22Rv1 (cell line): ENCODE results near the gene LONRF2.

Experiments
- H3K27ac ChIP-seq: fragments of 450-650 bp; 2 replicates; pipeline ENCODE4 v1.5.1; 2017
- ZFX ChIP-seq: fragments of 450-650 bp; IDR thresholded peaks from 2 replicates; pipeline ENCODE4 v1.6.1; 2017; ENCODE audit warnings: antibody characterized with exemption, borderline replicate concordance
- TF ChIP-seq, protein P1 (sequence below): fragments of 450-650 bp; IDR thresholded peaks from 2 replicates; pipeline ENCODE4 v1.5.1; 2017; ENCODE audit warnings: mild to moderate bottlenecking

LONRF2 gene

GRCh38 chr2:100260712-100261620 lies 61.3 kb downstream of the LONRF2 start:
- H3K27ac ChIP-seq: no peak overlapping the region
- no peak for TF ChIP-seq ZFX
- TF ChIP-seq, protein P1, sequence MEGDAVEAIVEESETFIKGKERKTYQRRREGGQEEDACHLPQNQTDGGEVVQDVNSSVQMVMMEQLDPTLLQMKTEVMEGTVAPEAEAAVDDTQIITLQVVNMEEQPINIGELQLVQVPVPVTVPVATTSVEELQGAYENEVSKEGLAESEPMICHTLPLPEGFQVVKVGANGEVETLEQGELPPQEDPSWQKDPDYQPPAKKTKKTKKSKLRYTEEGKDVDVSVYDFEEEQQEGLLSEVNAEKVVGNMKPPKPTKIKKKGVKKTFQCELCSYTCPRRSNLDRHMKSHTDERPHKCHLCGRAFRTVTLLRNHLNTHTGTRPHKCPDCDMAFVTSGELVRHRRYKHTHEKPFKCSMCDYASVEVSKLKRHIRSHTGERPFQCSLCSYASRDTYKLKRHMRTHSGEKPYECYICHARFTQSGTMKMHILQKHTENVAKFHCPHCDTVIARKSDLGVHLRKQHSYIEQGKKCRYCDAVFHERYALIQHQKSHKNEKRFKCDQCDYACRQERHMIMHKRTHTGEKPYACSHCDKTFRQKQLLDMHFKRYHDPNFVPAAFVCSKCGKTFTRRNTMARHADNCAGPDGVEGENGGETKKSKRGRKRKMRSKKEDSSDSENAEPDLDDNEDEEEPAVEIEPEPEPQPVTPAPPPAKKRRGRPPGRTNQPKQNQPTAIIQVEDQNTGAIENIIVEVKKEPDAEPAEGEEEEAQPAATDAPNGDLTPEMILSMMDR: peak; percentile 65

- TF ChIP-seq, protein P1: no peak
- no peak for TF ChIP-seq ZFX
- H3K27ac ChIP-seq: no peak overlapping the region
Measured at GRCh38 chr2:100259106-100259505, 63.2 kb downstream of the LONRF2 start.

DNA sequence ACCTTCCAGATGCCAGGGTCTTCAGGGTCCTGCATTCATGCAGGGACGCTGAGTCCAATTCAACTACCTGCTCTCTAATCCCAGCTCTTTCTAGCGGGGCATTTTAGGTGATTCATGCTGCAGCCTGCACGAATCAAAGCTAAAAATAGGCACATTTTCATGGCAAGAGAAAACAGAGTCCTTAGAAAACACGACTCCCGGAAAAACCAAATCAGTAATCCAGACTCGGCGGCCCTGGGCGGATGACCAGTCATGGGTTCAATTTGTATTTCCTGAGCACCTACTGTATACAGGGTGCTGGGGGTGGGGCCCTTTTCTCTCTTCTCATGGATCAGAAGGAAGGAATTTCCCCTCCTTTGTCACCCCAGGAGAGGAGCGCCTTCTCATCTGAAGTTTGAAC lies 64.4 kb downstream of the LONRF2 start:
- H3K27ac ChIP-seq: no peak overlapping the region
- TF ChIP-seq ZFX: no peak
- TF ChIP-seq, protein P1: no peak

DNA sequence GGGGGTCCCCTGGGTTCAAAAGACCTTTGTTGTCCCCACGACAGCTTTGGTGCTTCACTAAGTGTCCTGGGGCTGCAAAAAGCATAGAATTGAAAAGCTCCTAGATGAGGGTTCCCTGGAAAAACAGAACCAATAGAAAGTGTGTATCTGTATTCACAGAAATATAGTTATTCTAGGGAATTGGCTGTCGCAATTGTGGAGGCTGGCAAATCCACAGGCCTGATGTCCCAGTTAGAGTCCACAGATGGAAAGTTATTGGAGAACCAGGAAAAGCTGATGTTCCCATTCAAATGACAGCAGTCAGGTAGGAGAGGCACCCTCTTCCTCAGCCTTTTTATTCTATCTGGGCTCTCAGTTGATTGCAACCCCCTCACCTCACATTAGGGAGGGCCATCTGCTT lies 65.5 kb downstream of the LONRF2 start:
- no peak overlapping the region for H3K27ac ChIP-seq
- TF ChIP-seq, protein P1: no peak
- no peak for TF ChIP-seq ZFX

- TF ChIP-seq, protein P1: no peak
- no peak for TF ChIP-seq ZFX
- H3K27ac ChIP-seq: no peak overlapping the region
Measured at GRCh38 chr2:100256416-100256815, 65.9 kb downstream of the LONRF2 start.

DNA sequence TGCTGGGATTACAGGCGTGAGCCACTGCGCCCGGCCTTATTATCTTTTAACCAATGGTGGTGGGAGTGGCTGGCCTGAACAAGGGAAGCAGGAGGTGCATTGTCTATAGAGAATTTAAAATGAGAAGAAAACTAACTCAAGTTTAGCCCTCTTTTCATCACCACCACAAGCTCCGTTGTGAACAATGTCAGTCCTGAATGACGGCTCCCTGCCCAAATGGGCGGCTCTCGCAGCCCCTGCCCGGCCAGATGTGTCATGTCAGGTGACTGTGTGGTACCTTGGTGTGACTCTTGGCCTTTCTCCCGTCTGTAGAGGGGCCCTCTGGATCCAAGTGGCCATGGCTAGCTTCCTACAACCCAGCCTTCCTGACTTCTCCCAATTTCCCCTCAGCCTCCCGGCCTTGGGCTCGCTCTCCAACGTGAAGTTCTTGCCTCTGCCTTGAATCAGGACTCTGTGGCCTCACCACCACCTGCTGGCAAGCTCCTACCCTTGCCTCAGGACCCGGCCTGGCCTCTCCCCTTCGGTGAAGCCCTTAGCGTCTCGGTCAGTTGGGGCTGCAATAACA lies 67.6 kb downstream of the LONRF2 start:
- H3K27ac ChIP-seq: no peak overlapping the region
- TF ChIP-seq, protein P1: no peak
- TF ChIP-seq ZFX: no peak

DNA sequence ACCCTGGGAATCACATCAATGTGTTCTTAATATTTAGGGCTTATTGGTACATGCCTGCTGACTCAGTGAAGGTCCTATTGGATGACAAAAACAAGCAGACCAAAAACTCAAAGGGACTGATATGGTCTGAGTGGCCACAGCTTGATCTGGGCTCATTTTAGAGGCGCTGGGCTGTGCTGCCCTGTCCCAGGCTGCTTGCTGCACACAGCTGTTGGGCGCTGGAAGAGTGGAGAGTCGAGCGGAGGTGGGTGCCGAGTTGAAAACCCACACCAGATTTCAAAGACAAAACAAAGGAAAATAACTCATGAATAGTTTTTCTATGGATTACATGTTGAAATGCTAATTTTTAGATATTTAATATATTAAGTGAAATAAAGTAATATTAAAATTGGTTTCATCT lies 68.5 kb downstream of the LONRF2 start:
- no peak overlapping the region for H3K27ac ChIP-seq
- TF ChIP-seq, protein P1: no peak
- no peak for TF ChIP-seq ZFX
